Measurements from ENCODE around the gene COLEC12. TPM values are rescaled to one million over a fixed set of nuclear protein-coding genes. Genes with fewer than 3 reads are reported as not detected.

Gene COLEC12
- total RNA-seq, 6 donors from 2014 or later = 29.3 to 72.2 (median 47.0) TPM

DNA sequence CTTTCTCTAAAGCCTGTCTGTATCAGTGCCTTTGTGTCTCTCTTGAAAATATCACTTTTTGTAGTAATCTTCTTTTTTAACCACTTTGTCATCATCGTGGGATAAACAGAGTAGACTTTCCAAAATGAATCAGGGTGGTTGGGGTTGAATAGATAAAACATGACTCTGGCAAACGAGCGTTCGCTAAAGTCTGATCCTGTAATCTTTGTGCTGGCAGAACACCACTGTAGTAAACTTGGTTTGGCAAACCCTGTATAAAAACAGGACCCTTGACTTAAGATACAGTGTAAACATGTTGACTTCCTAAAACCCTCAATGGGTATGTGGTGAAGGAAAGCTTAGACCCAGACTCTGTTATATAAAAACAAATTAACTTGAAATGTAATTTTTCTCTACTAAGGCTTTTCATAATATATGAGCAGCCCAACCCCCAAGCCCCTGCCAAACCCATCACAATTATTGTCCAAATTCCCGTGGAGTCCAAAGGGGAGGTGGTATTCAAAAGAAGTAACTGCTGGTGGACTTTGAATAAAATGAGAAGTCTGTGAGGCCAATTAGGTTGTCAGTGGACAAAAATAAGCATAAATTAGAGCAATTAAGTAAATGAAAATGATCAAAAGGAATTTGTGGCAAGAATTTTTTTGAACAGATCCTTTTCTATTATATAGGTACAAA lies 52.2 kb downstream of the COLEC12 start:
- 45 to 48% methylated on average over 5 of the region's 5 CpGs for WGBS, 2 donors
- no peak for DNase-seq

DNA sequence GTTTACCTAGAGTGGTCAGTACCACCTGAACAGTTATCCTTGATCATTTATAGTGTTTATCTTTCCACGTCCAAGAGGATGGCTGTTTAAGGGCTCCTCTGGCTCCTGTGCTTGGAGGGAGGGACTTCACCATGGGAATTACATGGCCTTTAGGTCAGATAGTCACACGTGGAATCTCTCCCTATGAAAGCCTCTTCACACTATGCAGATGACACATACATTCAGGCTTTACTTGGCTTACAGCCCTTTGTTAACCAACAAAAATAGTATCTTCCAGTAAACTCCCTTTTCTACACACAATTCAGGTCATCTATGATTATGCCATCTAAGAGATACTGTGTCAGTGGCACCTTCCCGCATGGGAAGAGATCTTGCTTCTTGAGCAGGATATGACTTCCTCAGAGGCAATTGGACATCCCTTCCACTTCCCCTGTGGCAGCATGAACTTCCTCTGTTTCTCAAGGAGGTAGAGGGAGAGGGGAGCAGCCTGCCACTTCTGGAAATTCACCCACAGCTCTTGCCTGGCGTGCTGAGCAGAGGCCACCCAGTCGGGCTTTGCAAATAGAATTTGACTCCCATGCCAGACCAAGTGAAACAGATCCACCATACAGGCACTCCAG lies 53.5 kb downstream of the COLEC12 start:
- no peak overlapping the region for H3K4me3 ChIP-seq
- peak overlapping the region in 2 of 4 donors; percentile 14 to 37 for H3K27ac ChIP-seq
- no peaks in the 10 kb centered on the region for H3K36me3 ChIP-seq
- H3K27me3 ChIP-seq = no peaks in the 10 kb centered on the region
- TF ChIP-seq POLR2A (IDR thresholded peaks at IDR 0.05) (no peak), POLR2AphosphoS5 (IDR thresholded peaks at IDR 0.05) (peak in 1 of 2 donors; percentile 14)
- 34 to 35% methylated on average over 5 of the region's 5 CpGs for WGBS, 2 donors
- peak in 1 of 2 donors; percentile 77 for ATAC-seq (ENCODE audit: low FRiP score in 2 of 2)
- DNase-seq = peak in 1 of 2 donors; percentile 58
- peaks cover 2 to 12% (median 8%) of the 10 kb centered on the region in 4 donors for H3K9me3 ChIP-seq
- peaks cover 3 to 31% (median 10%) of the 10 kb centered on the region in 4 donors for H3K4me1 ChIP-seq

More for the DNA sequence above, 52.2 kb downstream of the COLEC12 start:
- H3K4me3 ChIP-seq = no peak overlapping the region
- ATAC-seq (ENCODE audit: low FRiP score in 2 of 2) = no peak
- no peaks in the 10 kb centered on the region for H3K36me3 ChIP-seq
- peaks cover 2 to 12% (median 8%) of the 10 kb centered on the region in 4 donors for H3K9me3 ChIP-seq
- no peak for TF ChIP-seq POLR2AphosphoS5 (IDR thresholded peaks at IDR 0.05)
- TF ChIP-seq POLR2A (IDR thresholded peaks at IDR 0.05) = no peak
- no peak for TF ChIP-seq EP300 (IDR thresholded peaks at IDR 0.05)
- TF ChIP-seq, protein P1, sequence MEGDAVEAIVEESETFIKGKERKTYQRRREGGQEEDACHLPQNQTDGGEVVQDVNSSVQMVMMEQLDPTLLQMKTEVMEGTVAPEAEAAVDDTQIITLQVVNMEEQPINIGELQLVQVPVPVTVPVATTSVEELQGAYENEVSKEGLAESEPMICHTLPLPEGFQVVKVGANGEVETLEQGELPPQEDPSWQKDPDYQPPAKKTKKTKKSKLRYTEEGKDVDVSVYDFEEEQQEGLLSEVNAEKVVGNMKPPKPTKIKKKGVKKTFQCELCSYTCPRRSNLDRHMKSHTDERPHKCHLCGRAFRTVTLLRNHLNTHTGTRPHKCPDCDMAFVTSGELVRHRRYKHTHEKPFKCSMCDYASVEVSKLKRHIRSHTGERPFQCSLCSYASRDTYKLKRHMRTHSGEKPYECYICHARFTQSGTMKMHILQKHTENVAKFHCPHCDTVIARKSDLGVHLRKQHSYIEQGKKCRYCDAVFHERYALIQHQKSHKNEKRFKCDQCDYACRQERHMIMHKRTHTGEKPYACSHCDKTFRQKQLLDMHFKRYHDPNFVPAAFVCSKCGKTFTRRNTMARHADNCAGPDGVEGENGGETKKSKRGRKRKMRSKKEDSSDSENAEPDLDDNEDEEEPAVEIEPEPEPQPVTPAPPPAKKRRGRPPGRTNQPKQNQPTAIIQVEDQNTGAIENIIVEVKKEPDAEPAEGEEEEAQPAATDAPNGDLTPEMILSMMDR (IDR thresholded peaks at IDR 0.05) = no peak
- peak overlapping the region in 2 of 4 donors; percentile 2 to 37 for H3K27ac ChIP-seq
- H3K4me1 ChIP-seq = peaks cover 3 to 31% (median 10%) of the 10 kb centered on the region in 4 donors
- no peaks in the 10 kb centered on the region for H3K27me3 ChIP-seq

DNA sequence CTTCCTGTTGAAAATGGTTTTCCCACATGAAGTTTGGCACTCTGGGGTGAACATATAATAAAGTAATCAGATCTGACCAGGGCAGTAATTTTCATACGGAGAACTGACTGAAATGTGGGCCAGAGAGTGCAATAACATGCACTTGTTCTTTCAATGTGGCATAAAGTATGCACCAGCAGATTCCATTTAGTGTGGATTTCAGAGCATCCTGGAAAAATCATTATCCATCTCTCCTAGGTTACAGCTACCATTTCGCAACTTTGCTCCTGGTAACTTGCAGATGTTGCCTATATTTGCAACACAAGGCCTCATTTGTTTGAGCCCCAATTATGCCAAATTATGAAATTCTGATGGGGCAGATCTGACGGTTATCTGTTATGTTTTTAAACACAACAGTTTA lies 55.4 kb downstream of the COLEC12 start:
- H3K36me3 ChIP-seq = no peaks in the 10 kb centered on the region
- 71 to 88% methylated on average over 3 of the region's 3 CpGs for WGBS, 2 donors
- no peak overlapping the region for H3K4me3 ChIP-seq
- H3K9me3 ChIP-seq = no peaks in the 10 kb centered on the region
- TF ChIP-seq, protein P1 (IDR thresholded peaks at IDR 0.05) = no peak
- no peak for TF ChIP-seq POLR2AphosphoS5 (IDR thresholded peaks at IDR 0.05)
- TF ChIP-seq EP300 (IDR thresholded peaks at IDR 0.05) = no peak
- ATAC-seq (ENCODE audit: low FRiP score in 2 of 2) (no peak), DNase-seq (no peak)
- H3K27ac ChIP-seq = no peak overlapping the region
- H3K27me3 ChIP-seq = no peaks in the 10 kb centered on the region
- H3K4me1 ChIP-seq = peaks cover 3 to 28% (median 10%) of the 10 kb centered on the region in 4 donors

DNA sequence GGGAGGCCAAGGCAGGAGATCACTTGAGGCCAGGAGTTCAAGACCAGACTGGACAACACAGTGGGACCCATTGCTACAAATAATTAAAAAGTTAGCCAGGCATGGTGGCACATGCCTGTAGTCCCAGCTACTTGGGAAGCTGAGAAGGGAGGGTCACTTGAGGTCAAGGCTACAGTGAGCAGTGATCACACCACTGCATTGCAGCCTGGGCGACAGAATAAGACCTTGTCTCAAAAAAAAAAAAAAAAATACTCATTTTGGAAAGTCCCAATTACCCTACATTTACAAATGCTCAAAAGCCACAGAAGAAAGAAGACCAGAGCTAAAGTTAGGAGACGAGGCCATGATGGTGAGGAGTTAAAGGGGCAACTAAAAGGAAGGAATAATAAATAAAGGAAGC lies 61.9 kb downstream of the COLEC12 start:
- ATAC-seq (ENCODE audit: low FRiP score in 2 of 2) = no peak
- H3K4me1 ChIP-seq = no peaks in the 10 kb centered on the region
- WGBS, 2 donors = 72 to 78% methylated on average over 2 of the region's 2 CpGs
- no peaks in the 10 kb centered on the region for H3K9me3 ChIP-seq
- H3K4me3 ChIP-seq = no peak overlapping the region
- H3K27me3 ChIP-seq = no peaks in the 10 kb centered on the region
- TF ChIP-seq, protein P1 (IDR thresholded peaks at IDR 0.05) = no peak
- no peak for TF ChIP-seq EP300 (IDR thresholded peaks at IDR 0.05)
- TF ChIP-seq POLR2A (IDR thresholded peaks at IDR 0.05) = no peak
- TF ChIP-seq POLR2AphosphoS5 (IDR thresholded peaks at IDR 0.05) = no peak
- no peaks in the 10 kb centered on the region for H3K36me3 ChIP-seq
- H3K27ac ChIP-seq = no peak overlapping the region
- no peak for DNase-seq

DNA sequence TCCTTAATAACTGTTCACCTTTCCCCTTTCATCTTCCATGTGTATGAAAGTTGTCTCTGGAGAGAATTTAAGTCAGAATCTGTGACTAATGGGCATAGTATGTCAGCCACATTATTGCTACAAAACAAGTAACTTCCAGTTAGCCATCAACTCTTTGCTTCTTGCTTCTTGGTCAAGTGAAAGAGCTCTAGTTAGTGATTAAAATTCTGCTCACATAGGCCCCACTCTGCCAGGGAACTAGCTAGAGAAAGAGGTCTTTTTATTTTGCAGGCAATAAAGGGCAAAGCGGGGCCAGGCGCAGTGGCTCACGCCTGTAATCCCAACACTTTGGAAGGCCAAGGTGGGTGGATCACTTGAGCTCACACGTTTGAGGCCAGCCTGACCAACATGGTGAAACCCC lies 64.6 kb downstream of the COLEC12 start:
- H3K9me3 ChIP-seq = no peaks in the 10 kb centered on the region
- TF ChIP-seq POLR2AphosphoS5 (IDR thresholded peaks at IDR 0.05) (no peak), EP300 (IDR thresholded peaks at IDR 0.05) (no peak), POLR2A (IDR thresholded peaks at IDR 0.05) (no peak)
- TF ChIP-seq, protein P1 (IDR thresholded peaks at IDR 0.05) = no peak
- H3K4me1 ChIP-seq = no peaks in the 10 kb centered on the region
- ATAC-seq (ENCODE audit: low FRiP score in 2 of 2) = no peak
- no peaks in the 10 kb centered on the region for H3K36me3 ChIP-seq
- 88 to 96% methylated on average over 4 of the region's 4 CpGs for WGBS, 2 donors
- no peak overlapping the region for H3K27ac ChIP-seq
- DNase-seq = no peak
- H3K4me3 ChIP-seq = no peak overlapping the region
- no peaks in the 10 kb centered on the region for H3K27me3 ChIP-seq
